HG02970 (cell line): Measurements from ENCODE around the gene HEMK1.

Source experiments
- ATAC-seq: cut with Tn5 transposase; IDR thresholded peaks from one replicate; pipeline ENCODE4 v1.9.1; 2021; ENCODE audit warnings: mild to moderate bottlenecking, moderate library complexity, moderate number of reproducible peaks; ENCODE audit not compliant: unreplicated experiment, low FRiP score

The HEMK1 gene

DNA sequence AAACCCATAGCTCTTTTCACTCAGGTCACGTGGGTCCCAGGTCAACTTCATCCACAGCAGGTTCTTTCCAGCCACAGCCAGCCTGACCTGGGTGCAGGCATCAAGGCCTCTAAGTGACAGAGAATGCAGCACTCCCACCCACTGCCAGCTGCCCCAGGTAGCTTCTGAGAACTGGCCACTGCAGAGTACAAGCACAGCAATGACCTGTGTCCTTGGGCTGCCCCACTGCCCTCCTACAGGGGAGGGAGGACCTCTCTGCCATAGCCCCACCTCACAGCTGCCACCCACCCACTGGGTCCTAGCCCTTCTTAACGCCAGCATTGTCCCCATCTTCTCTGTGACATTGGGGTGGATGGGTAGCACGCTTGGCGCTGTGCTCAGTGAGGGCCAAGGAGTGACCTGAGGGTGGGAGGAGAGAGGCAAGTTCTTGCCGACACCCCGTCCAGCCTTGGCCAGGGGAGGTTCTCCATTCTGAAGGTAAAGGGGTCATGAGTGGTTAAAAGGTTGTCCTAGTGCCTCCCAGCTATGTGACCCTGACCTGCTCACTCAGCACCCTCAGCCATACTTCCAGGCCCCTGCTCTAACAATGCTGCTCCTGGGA lies 29.9 kb downstream of the HEMK1 start:
- no peak for ATAC-seq

DNA sequence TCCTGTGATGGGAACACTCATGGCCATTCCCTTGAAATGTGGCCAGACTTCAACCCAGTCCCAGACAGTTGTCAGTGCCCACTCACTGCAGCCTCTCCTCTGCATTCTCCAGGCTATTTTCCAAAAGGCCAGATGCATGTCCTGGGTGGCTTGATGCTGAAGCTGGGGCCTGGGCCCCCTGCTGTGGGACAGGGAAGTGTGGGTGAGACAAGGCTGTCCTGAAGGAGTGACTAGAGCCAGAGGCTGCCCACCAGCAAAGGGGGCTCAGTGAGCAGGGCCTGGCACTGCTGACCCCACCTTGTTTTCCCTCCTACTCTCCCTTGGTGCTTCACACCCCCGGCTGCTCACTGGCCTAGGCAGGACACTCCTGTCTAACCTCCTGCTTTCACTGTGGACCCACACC lies 30.4 kb downstream of the HEMK1 start:
- ATAC-seq: no peak

DNA sequence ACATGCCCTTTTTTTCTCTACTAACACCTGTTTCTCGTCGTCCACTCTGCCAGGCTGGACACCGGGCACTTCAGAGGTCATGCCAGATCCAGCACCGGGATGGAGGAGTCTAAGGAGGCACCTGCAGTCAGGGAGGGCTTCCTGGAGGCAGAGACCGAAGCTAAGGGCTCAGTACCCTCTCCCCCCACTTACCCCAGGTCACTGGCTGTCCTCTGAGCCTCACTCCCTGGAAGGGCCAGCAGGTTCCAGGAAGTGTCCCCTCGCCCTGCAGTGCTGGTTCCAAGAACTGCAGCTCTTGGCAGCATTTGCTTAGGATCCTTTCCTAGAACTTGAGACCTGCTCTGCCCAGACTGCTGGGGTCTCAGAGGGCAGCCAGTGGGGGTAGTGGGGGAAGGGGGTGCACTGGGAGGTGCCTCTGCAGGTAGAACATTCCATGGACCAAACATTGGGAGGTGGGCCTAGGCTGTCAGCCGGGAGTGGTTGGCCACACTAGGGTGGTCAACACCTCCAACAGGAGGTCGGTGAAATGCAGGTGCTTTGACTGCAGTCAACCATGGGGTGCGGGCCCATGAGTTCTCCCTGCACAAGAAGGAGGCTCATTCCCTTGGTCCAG lies 30.9 kb downstream of the HEMK1 start:
- no peak for ATAC-seq

DNA sequence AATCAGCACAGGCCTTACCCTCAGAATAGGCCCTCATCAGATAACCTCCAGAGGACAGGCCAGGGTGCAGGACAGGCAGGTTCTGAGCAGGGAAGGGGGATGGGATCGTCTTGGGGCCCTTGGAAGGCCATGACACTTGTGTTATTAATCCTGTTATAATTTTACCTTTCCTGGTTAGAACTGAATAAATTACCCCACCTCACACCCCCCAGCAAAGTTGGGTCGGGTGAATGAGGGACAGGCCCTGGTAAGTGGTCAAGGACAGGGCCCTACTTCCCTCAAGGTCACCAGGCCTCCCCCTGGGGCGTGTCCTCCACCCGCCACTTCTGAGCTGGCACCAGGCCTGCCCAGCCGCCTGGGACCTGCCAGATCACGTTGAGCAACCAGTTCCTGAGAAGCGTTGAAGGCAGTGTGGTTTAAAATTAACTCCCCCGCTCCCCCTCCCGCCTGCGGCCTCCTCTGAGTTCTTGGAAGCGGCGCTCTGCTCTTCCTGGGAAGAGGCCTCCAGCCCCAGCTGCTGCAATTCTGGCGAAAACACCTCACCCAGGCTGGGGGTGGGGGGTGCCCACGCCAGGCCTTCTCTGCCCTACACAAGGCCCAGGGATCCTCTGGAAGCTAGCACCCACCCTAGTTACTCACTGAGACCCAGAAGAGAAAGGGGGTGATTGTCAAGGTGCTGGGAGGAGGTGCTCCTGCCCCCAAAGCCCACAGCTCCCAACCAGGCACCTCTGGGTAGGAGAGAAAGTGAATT lies 31.7 kb downstream of the HEMK1 start:
- ATAC-seq: no peak

DNA sequence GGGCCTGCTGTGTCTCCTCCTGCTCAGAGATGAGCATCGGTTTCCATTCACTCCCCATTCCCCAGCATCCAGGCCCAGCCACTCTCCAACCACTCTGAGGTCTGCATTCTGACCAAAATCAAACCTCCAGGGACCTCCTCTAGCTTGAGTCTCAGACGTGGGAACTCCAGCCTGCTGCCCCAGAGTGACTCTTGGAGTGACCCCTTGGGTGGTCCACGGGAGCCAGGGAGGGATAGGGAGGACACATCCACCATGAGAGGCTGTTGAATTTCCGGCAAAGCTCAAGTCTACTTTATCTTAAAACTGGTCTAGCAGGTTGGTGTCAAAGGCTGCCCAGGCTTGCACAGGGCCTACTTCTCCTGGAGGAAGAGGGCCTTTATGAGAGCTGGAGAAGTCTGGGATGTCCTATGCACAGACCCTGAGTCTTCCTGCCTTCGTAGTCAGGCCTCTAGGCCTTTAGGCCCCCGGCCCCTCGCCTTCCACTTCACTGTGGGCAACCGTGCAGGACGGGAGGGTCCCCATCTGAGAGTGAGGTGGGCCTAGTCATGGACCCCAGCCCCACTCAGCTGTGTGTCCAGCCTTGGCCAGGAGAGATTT lies 33.4 kb downstream of the HEMK1 start:
- ATAC-seq: no peak

DNA sequence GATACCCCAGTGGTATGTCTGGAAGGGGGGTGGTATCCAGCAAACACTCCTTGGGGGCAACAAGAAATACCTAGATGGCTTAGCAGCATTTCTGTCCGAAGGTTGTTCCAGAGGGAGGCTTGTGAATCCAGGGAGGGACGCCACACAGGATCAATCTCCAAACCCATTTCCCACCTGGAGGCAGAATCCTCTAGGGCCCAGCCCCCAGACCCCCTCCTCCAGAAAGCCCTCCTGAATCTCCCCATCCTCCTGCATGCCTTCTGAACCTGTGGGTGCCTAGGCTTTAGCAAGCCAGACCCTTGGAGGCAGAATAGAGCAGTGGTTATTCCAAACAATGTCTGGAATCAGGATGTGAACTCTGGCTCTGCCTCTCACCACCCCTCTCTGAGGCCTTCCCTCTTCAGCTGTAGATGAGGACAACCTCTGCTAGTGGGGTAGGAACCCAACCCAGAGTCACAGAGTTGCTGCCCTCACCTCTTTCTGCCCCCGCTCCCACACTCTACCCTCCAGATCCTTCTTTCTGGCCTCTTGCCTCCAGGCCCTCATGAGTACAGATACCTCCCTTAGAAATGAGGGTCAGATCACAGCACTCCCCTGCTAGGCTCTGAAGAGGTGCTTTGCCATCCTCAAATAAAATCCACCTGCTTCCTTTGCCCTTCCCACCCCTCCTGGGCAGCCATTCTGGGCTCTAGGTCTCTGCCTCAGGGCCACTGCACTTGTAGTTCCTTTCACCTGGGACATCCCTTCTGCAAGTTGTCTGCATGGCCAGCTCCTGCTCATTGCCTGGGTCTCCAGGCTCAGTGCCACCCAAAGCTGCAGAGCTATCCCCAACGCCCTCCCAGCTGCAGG lies 34.2 kb downstream of the HEMK1 start:
- no peak for ATAC-seq

DNA sequence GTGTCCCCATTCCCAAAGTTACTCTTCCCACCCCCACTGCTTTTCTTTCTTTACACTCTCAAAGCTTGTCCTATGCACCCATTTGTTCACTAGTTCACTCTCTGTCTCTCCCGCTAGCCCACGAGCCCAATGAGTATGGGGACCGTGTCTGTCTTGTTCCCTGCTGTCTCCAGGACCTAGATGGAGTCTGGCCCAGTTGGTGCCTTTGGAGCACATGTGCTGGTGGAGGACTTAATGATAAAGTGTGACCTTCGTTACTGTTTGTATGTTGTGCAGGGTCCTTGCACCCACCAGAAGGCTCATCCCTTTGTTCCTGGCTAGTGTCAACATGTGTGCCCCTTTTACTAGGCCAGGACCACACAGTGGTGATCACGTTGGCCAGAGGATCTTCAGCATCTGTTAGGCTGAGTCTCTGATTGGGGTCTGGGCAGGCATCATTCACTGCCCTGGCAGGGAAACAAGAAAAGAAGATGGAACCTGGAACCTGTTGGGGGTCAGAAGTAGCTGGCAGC lies 34.8 kb downstream of the HEMK1 start:
- no peak for ATAC-seq

DNA sequence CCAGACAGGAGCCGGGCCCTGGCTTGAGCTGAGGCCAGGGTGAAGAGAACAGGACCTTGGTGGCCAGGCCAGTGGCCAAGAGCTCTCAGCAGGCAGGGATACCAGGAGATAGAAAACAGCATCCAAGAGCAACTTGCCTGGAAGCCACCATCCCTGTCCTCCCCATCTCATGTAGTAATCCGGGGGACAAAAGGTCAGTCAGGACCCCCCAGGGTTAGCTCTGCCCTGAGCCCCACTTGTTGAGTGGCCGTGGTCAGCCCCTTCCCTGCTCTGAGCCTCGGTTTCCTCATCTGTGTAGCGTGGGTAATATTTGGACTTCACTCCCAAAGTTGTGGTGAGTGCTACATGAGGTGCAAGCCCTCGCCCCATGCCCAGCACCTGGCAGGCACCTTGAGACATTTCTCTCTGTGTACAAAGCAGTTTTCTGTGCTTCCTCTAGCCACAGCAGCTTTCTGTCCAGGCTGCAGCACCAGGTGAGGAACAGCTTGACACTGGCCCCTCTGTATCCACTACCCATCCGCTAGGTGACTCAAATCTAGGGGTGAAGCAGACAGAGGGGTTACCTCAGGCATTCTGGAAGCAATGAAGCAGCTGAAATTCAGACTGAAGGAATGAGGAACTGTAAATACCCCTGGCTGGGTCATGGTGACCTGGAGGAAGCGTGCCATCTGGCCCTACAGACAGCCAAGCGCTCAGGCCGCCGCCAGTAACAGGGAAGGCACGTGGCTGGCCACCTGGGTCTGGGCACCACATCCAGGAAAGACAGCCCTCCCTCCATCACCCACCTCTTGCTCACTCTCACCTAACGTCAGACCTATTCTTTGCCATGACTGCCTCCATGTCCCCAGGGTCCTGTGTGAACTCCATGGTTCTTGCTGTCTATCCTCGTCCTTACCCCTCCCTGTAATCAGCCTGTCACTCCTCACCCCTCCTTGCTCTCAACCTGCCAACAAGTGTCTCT lies 35.6 kb downstream of the HEMK1 start:
- ATAC-seq: no peak

DNA sequence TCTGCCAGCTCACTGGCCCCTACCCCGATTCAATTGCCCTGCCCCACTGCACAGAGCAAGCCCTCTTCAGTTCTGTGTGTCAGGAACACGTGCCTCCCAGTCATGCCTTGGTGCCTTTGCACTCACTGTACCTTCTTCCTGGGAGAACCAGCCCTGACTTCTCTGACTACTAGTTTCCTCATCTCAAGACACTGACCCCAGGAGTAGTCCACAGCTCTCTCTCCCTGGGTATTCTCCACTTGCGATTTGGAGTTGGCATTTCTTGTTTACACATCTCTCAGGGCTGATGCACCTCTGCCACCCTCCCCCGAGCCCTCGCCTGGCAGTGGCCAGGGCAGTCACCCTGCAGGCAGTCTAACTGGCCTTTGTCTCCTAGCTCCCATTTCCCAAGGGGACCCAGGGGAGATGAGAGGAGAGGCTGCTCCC lies 36.6 kb downstream of the HEMK1 start:
- ATAC-seq: no peak

DNA sequence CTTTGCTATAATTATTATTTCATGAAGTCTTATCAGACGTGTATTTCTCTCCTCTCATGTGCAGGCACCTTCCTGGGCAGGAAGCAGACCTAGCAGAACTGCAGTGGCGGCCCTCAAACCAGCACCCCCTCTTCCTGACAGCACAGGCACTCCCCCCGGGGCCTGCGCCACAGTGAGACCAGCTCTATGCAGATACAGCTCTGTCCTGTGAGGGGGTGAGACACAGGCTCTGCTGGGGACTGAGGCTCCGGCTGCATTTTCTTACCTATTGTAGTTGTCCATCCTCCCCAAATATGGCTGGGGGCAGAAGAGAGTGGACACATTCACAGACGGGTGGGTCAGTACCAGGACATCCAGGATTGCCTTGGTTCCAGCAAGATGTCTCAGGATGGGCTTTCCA lies 37.3 kb downstream of the HEMK1 start:
- ATAC-seq: no peak

DNA sequence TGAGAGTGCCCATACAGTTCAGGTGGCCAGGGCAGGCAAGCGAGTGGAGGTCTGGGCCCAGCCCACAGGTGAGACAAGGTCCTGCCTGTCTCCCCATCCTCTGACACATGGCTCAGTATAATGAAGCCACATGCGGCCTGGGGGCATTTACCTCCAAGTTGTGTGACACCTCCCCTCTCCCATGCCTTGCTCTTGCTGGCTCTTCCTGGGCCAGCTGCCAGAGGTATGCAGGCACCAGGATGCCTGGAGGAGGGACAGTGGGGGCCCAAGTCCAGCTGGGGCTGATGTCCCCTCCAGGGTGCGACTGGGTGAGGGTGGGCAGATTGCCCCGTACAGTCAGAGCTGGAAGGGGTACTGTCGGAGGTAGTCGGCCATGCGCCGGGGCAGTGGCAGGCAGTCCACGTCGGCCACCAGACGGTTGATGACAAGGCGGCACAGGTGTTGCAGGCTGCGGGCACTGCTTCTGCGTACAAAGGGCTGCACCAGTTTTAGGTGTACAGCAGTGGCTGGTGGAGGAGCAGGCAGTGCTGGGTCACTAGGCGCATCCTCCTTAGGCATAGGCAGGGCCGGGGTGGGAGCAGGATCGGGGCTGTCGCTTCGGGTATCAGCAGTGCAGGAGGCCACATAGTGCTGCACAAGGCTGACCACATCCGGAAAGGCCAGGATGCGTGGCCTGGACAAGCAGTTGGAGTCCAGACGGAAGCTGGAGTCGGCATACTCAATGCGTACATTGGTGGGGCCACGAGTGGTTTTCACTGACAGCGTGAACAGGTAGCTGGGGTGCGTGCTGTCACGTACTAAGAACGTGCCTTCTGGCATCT lies 38.2 kb downstream of the HEMK1 start:
- no peak for ATAC-seq

DNA sequence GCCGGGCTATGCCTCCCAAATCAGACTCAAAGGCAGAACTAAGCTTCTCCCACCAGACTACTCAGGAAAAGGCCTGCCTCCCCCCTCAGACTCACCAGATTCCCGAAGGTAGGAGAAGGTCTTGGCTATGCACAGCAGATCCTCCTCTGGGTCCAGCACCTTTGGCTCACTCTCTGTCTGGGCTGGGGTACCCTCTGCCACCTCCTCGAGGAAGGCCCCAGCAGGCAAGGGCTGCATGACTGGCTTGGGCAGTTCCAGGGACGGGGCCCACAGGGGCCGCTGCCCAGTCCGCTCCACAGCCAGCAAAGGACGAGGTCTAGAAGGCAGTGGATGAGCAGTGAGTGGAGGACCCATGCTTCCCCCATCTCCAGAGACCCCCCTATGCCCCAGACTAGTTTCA lies 39.0 kb downstream of the HEMK1 start:
- no peak for ATAC-seq

DNA sequence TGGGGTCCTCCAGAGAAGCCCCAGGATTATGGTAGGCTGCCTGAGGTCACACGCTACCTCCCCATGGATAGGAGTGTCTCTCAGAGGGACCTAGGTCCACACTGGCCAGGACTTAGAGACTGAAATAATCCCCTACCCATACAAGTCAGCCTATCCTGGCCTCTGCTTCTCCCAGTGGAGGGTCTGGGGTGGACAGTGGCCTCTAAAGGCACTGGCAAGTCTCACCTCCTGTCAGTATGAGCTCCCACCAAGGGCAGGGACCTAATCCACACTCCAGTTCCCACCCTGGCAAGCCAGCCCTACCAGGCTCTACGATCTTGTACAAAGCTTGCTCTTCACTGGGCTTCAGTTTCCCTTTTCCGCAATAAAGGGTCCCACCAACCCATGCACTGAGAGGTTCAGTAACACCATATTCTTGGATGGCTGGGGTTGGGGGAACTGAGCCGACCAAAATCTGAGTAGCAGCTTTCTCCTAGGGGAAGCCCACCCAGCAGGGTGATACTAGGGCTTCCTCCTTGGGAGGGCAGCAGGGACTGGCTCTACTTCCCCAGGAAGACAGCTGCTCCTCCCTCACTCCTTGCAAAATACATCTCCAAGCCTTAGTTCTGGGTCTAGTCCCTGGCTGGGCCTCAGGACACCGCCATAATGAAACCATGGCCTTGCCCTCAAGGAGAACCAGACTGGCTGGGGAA lies 39.9 kb downstream of the HEMK1 start:
- ATAC-seq: no peak

DNA sequence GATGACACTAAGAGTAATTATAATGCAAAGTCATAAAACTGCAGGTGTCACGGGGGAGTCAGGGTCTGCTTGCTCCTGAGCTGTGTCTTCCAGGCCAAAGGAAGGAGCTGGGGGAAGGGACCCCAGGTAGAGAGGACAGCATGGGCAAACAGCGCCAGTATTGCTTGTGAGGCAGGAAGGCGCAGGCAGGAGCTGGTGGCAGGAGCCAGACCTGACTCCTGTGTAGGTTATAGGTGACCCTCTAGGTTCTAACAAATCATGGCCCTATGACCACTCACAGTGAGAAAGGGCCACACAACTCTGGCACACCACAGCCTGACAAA lies 40.4 kb downstream of the HEMK1 start:
- ATAC-seq: no peak

DNA sequence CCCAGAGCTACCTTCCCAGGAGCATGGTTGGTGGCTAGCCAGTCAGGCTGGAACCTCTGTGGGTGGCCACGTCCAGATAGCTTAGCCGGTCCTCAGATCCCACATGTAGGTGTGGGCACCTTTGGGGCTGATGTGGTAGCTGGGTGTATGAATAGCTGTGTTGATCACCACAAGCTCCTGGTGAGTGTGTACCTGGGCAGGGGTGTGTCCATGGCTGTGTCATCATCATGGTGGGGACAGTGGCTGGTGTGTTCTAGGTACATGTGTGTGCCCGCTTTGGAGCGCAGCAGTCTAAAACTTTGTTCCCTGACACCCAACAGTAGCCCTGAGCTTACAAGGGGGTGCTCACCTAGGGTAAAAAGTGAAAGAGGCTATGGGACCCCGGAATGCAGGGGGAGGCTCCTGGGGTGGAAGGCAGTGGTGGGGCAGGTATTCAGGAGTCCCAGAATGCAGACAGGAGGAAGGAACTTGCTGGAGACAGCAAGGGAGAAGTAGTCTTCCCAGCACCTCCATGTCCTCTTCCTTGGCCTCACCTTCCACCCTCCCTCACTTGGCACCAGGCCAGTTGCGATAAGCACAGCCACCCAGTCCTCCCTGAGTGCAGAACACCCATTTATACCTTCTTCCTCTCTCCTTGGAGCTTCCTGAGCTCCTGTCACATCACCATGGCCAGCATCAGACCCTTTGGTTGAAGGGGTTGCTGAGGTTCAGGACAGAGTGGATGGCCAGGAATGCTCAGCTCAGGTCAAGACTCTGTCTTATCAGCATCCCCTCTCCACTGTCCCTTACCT lies 41.1 kb downstream of the HEMK1 start:
- ATAC-seq: no peak

DNA sequence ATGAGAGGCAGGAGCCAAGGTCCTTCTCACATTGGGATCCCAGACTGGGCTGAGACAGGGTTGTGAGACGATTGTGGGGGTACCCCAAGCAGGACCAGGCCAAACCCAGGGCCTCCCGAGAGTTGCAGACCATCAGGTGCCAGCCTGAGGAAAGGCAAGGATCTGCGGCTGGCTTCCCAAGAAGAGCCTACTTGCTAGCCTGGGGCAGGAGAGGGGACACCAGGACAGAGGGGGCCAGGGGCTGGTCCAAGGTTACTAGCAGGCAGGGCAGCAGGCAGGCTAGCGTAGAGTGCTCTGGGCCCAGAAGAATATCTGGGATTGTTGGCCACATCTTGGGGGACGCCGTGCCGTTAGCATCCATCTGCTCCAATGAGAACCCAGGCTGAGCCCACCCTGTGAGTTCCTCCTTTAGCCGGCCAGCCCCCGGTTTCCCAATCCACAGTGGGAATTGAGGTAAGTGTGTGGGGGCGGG lies 41.7 kb downstream of the HEMK1 start:
- ATAC-seq: no peak
